Pons (tissue), 1 donor: Measurements from ENCODE around the gene KLHDC10.
"Not testable (repeated sequence)": the region's sequence is repeated elsewhere in the genome, so short reads cannot be mapped to it uniquely, and the experiment has no call there.

ENCODE experiments used
- DNase-seq: peaks from one replicate; pipeline ENCODE4 v3.0.0-alpha.2; 2016; ENCODE audit warnings: low spot score

The KLHDC10 gene, protein sequence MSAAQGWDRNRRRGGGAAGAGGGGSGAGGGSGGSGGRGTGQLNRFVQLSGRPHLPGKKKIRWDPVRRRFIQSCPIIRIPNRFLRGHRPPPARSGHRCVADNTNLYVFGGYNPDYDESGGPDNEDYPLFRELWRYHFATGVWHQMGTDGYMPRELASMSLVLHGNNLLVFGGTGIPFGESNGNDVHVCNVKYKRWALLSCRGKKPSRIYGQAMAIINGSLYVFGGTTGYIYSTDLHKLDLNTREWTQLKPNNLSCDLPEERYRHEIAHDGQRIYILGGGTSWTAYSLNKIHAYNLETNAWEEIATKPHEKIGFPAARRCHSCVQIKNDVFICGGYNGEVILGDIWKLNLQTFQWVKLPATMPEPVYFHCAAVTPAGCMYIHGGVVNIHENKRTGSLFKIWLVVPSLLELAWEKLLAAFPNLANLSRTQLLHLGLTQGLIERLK

GRCh38 chr7:130069978-130070860, at the start of gene KLHDC10:
TSS of gene KLHDC10 (plus strand) at chr7:130070534. CDS start at chr7:130070644, 110 bp downstream.
- DNase-seq, result peak; percentile 98

- peak; percentile 29 for DNase-seq
Measured at GRCh38 chr7:130021105-130021834, 49.1 kb upstream of the KLHDC10 start.

- no peak for DNase-seq
Measured at GRCh38 chr7:130022115-130022514, 48.2 kb upstream of the KLHDC10 start.

DNA sequence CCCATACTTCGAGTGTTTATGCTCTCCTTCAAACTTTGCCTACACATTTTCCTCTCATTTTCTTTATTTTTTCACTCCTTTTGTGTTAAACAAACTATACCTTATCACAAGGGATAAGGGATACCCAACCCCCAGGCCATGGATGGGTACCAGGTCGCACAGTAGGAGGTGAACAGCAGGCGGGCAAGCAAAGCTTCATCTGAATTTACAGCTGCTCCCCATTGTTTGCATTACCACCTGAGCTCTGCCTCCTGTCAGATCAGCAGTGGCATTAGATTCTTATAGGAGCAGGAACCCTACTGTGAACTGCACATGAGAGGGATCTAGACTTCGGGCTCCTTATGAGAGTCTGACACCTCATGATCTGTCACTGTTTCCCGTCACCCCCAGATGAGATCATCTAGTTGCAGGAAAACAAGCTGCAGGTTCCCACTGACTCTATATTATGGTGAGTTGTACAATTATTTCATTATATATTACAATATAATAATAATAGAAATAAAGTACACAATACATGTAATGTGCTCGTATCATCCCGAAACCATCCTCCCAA, 47.6 kb upstream of the KLHDC10 start:
- DNase-seq, result no peak

DNA sequence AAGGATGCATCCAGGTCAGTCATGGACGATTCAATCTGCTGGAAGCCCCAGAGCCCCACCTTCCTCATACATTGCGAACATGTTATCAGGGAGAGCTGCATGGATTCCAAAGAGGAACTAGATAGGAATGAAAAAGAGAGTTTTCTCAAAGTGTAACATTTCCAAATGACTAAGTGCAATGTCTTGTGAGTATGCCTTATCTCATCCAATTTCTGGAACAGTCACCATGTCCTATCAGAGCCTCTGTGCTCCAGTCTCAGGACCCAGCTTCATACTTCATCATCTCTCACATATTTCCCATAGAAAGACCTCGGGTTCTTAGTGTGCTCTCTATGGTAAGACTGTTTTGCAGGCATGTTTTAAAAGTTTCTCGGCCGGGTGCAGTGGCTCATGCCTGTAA, 45.9 kb upstream of the KLHDC10 start:
- no peak for DNase-seq

DNA sequence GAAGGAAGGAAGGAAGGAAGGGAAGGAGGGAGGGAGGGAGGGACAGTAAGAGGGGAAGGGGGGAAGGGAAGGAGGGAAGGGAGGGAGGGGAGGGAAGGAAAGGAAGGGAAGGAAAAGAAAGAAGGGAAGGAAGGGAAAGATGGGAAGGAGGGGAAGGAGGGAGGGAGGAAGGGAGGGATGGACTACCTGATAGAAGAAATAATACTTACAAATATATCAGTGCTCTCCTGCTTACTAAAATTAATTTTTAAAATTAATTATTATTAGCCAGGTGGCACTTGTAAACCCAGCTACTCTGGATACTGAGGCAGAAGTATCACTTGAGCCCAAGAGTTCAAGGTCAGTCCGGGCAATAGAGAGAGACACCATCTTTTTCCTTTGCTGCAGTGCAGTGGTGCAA, 37.6 kb upstream of the KLHDC10 start:
- no peak for DNase-seq

GRCh38 chr7:130037703-130038102, 32.6 kb upstream of the KLHDC10 start:
- no peak for DNase-seq

GRCh38 chr7:130040576-130040975, 29.8 kb upstream of the KLHDC10 start:
- no peak for DNase-seq

- DNase-seq, result no peak
Measured at GRCh38 chr7:130047831-130048230, 22.5 kb upstream of the KLHDC10 start.

DNA sequence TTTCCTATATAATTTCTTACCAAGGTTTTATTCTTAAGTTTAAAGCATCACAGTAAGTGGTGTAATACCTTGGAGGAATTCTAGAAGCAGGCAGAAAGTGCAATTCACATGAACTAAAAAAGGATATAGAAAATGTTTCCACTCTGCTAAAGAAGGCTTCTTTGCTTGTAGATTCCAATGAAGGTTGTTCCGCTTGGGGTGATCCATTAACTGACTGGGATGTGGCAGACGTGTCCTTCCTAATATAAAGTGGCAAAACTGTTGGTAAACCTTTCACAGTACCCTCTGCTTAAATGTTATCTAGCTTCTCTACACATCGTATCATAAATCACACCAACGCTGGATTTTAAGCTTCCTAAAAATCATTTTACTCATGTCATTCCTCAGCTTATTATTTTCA, 21.4 kb upstream of the KLHDC10 start:
- no peak for DNase-seq

GRCh38 chr7:130052250-130052649, 18.1 kb upstream of the KLHDC10 start:
- DNase-seq, result not testable (repeated sequence)

DNA sequence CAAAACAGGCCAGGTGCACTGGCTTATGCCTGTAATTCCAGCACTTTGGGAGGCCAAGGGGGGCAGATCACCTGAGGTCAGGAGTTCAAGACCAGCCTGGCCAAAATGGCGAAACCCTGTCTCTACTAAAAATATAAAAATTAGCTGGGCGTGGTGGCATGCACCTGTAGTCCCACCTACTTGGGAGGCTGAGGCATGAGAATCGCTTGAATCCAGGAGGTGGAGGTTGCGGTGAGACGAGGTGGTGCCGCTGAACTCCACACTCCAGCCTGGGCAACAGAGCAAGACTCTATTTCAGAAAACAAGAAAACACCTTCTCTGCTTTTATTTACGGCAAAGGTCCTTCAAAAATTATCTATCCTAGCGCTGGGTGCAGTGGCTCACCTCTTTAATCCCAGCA, 15.1 kb upstream of the KLHDC10 start:
- not testable (repeated sequence) for DNase-seq

DNA sequence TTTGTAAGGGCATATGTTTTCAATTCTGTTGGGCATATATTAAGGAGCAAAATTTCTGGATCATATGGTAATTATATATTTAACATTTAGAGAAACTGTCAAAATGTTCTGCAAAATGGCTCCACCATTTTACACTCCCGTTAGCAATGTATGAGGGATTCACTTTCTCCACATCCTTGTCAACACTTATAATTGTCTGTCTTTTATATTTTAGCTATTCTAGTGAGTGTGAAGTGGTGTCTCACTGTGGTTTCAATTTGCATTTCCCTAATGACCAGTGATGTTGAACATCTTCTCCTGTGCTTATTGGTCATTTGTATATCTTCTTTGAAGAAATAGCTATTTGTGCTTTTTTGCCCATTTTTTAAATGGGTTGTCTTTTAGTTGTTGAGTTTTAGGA, 8.1 kb upstream of the KLHDC10 start:
- no peak for DNase-seq

- DNase-seq, result no peak
Measured at GRCh38 chr7:130063036-130063435, 7.3 kb upstream of the KLHDC10 start.

DNA sequence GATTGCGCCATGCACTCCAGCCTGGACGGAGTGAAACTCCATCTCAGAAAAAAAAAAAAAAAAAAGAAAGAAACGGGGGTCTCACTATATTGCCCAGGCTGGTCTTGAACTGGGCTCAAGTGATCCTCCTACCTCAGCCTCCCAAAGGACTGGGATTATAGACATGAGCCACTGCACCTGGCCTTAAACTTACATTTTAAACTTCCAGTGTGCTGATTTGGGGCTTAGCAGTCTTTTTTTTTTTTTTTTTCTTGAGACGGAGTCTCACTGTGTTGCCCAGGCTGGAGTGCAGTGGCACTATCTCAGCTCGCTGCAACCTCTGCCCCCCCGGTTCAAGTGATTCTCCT, 5.8 kb upstream of the KLHDC10 start:
- DNase-seq, result not testable (repeated sequence)

DNA sequence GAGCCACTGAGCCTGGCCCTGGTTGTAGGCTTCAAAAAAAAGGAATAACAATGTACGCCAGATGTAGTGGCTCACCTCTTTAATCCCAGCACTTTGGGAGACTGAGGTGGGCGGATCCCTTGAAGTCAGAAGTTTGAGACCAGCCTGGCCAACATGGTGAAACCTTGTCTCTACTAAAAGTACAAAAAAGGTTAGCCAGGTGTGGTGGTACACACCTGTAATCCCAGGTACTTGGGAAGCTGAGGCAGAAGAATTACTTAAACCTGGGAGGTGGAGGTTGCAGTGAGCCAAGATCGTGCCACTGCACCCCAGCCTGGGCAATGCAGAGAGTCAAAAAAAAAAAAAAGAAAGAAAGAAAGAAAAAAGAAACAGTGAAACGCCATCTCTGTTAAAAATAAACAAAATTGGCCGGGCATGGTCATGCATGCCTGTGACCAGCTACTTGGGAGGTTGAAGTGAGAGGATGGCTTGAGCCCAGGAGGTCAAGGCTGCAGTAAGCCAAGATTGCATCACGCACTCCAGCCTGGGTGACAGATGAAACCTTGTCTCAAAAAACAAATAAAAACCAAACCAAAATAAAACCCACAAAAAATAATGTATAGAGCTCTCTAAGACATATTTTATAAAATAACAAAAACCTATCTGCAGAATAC, 4.7 kb upstream of the KLHDC10 start:
- no peak for DNase-seq

GRCh38 chr7:130069179-130069977, 956 bp upstream of the KLHDC10 start:
- DNase-seq, result peak; percentile 5

- peak; percentile 26 for DNase-seq
Measured at GRCh38 chr7:130070861-130071622, 708 bp downstream of the KLHDC10 start.

DNA sequence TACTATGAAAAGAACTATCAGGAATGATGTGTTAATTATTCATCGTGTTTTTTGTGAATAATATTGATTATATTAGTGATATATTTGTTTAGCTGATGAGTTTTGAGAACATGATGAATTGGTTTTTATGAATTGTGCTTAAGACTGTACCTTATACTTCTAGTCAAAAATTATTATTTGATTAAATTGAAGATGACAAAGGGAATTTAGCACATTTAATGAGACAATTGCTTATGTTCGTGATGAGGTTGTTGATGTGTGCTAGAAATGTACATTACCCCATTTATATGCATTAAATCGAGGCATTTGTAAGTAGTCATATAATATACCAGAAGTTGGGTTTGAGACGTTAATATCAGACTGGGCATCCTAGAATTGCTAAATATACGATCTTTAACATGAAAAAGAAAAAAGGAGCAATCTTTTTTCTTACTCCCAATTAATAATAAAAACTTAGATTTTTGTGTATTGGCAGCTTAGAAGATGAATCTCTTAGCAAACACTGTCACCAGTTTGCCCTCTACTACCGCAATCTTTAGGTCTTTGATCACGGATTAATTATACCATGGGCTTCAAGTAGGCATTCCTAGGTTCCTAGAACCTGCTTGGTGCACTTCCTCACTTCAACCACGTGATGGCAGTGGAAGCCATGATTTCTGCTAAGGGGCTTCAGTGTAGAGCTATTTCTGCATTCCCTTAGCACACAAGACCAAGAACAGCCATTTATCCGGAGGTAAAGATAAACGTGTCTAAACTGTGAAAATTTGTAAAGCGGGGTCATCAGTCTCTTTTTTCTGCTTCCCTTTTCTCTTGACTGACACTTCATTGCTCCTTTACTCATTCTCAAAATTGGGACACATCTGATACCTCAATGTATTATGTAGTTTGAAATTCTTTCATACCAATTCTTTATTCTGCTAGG, 1.6 kb downstream of the KLHDC10 start:
- DNase-seq, result peak; percentile 95
